H9 (cell line): ENCODE data around the gene AXL. TPM values are rescaled to one million over a fixed set of nuclear protein-coding genes. Genes with fewer than 3 reads are reported as not detected.

Experiments
- DNase-seq: peaks from one replicate; pipeline ENCODE4 v3.0.0-alpha.2; 2017
- H2AFZ ChIP-seq: one replicate; pipeline ENCODE4 v1.6.1; 2013; ENCODE audit warnings: mild to moderate bottlenecking, low read length, control low read depth, moderate library complexity
- H2AK5ac ChIP-seq: 2 replicates; pipeline ENCODE4 v1.6.1; 2013; ENCODE audit warnings: low read length, control low read depth, mixed read lengths; ENCODE audit not compliant: insufficient read length
- H2BK120ac ChIP-seq: one replicate; pipeline ENCODE4 v1.6.1; 2013; ENCODE audit warnings: low read depth, mild to moderate bottlenecking, low read length, control low read depth, inconsistent platforms; ENCODE audit not compliant: poor library complexity, severe bottlenecking
- H2BK12ac ChIP-seq: 2 replicates; pipeline ENCODE4 v1.6.1; 2013; ENCODE audit warnings: low read length, control low read depth, mixed read lengths, low read depth; ENCODE audit not compliant: insufficient read length
- H2BK15ac ChIP-seq: 2 replicates; pipeline ENCODE4 v1.6.1; 2013; ENCODE audit warnings: low read depth, low read length, control low read depth
- H2BK20ac ChIP-seq: one replicate; pipeline ENCODE4 v1.6.1; 2013; ENCODE audit warnings: low read depth, mild to moderate bottlenecking, low read length, control low read depth, inconsistent platforms; ENCODE audit not compliant: poor library complexity, severe bottlenecking
- H2BK5ac ChIP-seq: 2 replicates; pipeline ENCODE4 v1.6.1; 2013; ENCODE audit warnings: low read length, control low read depth, mixed read lengths; ENCODE audit not compliant: insufficient read length
- H3K14ac ChIP-seq: 2 replicates; pipeline ENCODE4 v1.6.1; 2013; ENCODE audit warnings: low read length, control low read depth; ENCODE audit not compliant: insufficient read depth
- H3K18ac ChIP-seq: 2 replicates; pipeline ENCODE4 v1.6.1; 2013; ENCODE audit warnings: low read depth, mild to moderate bottlenecking, mixed read lengths, low read length, control low read depth; ENCODE audit not compliant: insufficient read length
- H3K23ac ChIP-seq: 2 replicates; pipeline ENCODE4 v1.6.1; 2013; ENCODE audit warnings: low read length, control low read depth, mixed read lengths, low read depth; ENCODE audit not compliant: insufficient read length
- H3K23me2 ChIP-seq: 2 replicates; pipeline ENCODE4 v1.6.1; 2013; ENCODE audit warnings: low read depth, mild to moderate bottlenecking, mixed read lengths, low read length, control low read depth; ENCODE audit not compliant: insufficient read length, poor library complexity, severe bottlenecking
- H3K27ac ChIP-seq: 2 replicates; pipeline ENCODE4 v1.5.1; 2013; ENCODE audit warnings: low read length, control low read depth, mixed read lengths, low read depth; ENCODE audit not compliant: insufficient read length
- H3K27me3 ChIP-seq: 2 replicates; pipeline ENCODE4 v1.6.1; 2013; ENCODE audit warnings: low read length, control low read depth, inconsistent platforms; ENCODE audit not compliant: insufficient read depth
- H3K4ac ChIP-seq: 2 replicates; pipeline ENCODE4 v1.6.1; 2013; ENCODE audit warnings: low read depth, mild to moderate bottlenecking, control low read depth, inconsistent platforms, low read length, moderate library complexity
- H3K4me1 ChIP-seq: 2 replicates; pipeline ENCODE4 v1.6.1; 2013; ENCODE audit warnings: low read length, control low read depth, inconsistent platforms; ENCODE audit not compliant: insufficient read depth
- H3K4me2 ChIP-seq: 2 replicates; pipeline ENCODE4 v1.6.1; 2013; ENCODE audit warnings: low read length, control low read depth, mixed read lengths; ENCODE audit not compliant: insufficient read length, insufficient read depth
- H3K56ac ChIP-seq: 2 replicates; pipeline ENCODE4 v1.6.1; 2013; ENCODE audit warnings: low read depth, mild to moderate bottlenecking, mixed read lengths, low read length, control low read depth; ENCODE audit not compliant: insufficient read length
- H3K79me1 ChIP-seq: 2 replicates; pipeline ENCODE4 v1.6.1; 2013; ENCODE audit warnings: low read depth, mild to moderate bottlenecking, moderate library complexity, low read length, control low read depth, inconsistent platforms; ENCODE audit not compliant: insufficient read depth, poor library complexity, severe bottlenecking
- H3K79me2 ChIP-seq: 2 replicates; pipeline ENCODE4 v1.6.1; 2013; ENCODE audit warnings: low read length, control low read depth, inconsistent platforms; ENCODE audit not compliant: insufficient read depth
- H3K9ac ChIP-seq: 2 replicates; pipeline ENCODE4 v1.6.1; 2013; ENCODE audit warnings: low read length, control low read depth, mixed read lengths; ENCODE audit not compliant: insufficient read length; ENCODE audit errors: extremely low read depth
- H3K9me3 ChIP-seq: one replicate; pipeline ENCODE4 v1.6.1; 2013; ENCODE audit warnings: low read depth, low read length, inconsistent platforms; ENCODE audit not compliant: control insufficient read depth
- H3T11ph ChIP-seq: one replicate; pipeline ENCODE4 v1.6.1; 2013; ENCODE audit warnings: mild to moderate bottlenecking, low read length, control low read depth, inconsistent platforms
- H4K20me1 ChIP-seq: one replicate; pipeline ENCODE4 v1.6.1; 2013; ENCODE audit not compliant: control insufficient read depth, insufficient read length, insufficient read depth
- H4K5ac ChIP-seq: 2 replicates; pipeline ENCODE4 v1.6.1; 2013; ENCODE audit warnings: low read depth, mild to moderate bottlenecking, mixed read lengths, low read length, control low read depth; ENCODE audit not compliant: insufficient read length
- H4K8ac ChIP-seq: replicated peaks from 2 replicates; pipeline ENCODE4 v1.6.1; 2013; ENCODE audit warnings: low read length, control low read depth, mixed read lengths, low read depth; ENCODE audit not compliant: insufficient read length
- H4K91ac ChIP-seq: 2 replicates; pipeline ENCODE4 v1.6.1; 2013; ENCODE audit warnings: low read depth, mild to moderate bottlenecking, moderate library complexity, mixed read lengths, low read length, control low read depth; ENCODE audit not compliant: insufficient read length
- H3K27ac Mint-ChIP-seq, 3 experiments: 2 replicates in 2 of 3; 3 replicates in 1 of 3; pipeline ENCODE4 v1.8.0; 2020 to 2021; ENCODE audit warnings: mixed read lengths in 3 of 3, mild to moderate bottlenecking in 1 of 3, moderate library complexity in 1 of 3
- H3K27me3 Mint-ChIP-seq: 2 replicates; pipeline ENCODE4 v1.8.0; 2021; ENCODE audit warnings: low read depth, mild to moderate bottlenecking, moderate library complexity, mixed read lengths
- H3K36me3 Mint-ChIP-seq, 3 experiments: 2 replicates in 2 of 3; 3 replicates in 1 of 3; pipeline ENCODE4 v1.8.0; 2020 to 2021; ENCODE audit warnings: low read depth in 3 of 3, mixed read lengths in 3 of 3; ENCODE audit not compliant: insufficient read depth in 1 of 3
- H3K4me1 Mint-ChIP-seq, 2 experiments: 2 replicates each; pipeline ENCODE4 v1.8.0; 2020; ENCODE audit warnings: mixed read lengths in 2 of 2
- H3K4me3 Mint-ChIP-seq, 2 experiments: 2 replicates in 1 of 2; 3 replicates in 1 of 2; pipeline ENCODE4 v1.8.0; 2020 to 2021; ENCODE audit warnings: mild to moderate bottlenecking in 2 of 2, mixed read lengths in 2 of 2, moderate library complexity in 1 of 2
- H3K9me3 Mint-ChIP-seq, 2 experiments: 2 replicates in 1 of 2; 3 replicates in 1 of 2; pipeline ENCODE4 v1.8.0; 2020; ENCODE audit warnings: mild to moderate bottlenecking in 2 of 2, mixed read lengths in 2 of 2, moderate library complexity in 1 of 2
- CTCF ChIP-seq: fragments of 200-600 bp; sonication (generic); conservative IDR thresholded peaks from 3 replicates; pipeline ENCODE4 v1.8.0; 2021; ENCODE audit warnings: antibody characterized with exemption, mild to moderate bottlenecking
- WGBS: extraction: QIAGEN DNeasy Blood & Tissue Kit; methylation state at CpG from one replicate; pipeline ENCODE4 v1.1.7; 2013; ENCODE audit warnings: missing lambda C conversion rate, low lambda C conversion rate, mixed read lengths; ENCODE audit not compliant: insufficient read length; ENCODE audit errors: extremely low coverage; 5-methylcytosine and 5-hydroxymethylcytosine counted together
- total RNA-seq: library from RNA; stranded (reverse); gene quantifications from 2 replicates; pipeline ENCODE4 v1.2.1, GENCODE V29; 2021

The AXL gene
- total RNA-seq, 1 experiment from 2014 or later = 29.4 TPM

DNA sequence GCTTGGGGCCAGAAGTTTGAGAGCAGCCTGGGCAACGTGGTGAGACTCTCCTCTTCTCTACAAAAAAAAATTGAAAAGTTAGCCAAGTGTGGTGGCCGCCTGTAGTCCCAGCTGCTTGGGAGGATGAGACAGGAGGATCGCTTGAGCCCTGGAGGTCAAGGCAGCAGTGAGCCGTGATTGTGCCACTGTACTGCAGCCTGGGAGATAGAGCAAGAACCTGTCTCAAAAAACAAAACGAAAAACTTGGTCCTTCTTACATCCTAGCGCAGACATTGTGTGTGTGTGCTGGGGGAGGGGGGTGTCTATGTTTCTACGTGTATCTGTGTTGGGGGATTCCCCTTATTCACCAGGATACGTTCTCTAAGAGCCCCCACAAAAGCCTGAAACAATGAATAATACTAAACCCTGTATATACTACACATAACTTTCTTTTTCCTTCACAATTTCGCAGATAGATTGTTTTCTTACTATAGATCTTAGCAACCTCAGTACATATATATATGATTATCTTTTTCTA, 7.9 kb downstream of the AXL start:
- Mint-ChIP-seq H3K4me1 (peaks cover 36 to 41% of the 10 kb centered on the region in 2 experiments), H3K4me3 (peak overlapping the region; percentile 60 to 81), H3K27me3 (peaks cover 2% of the 10 kb centered on the region; the same call in 1 of the 2 replicates), H3K27ac (peak overlapping the region in 1 of 3 experiments; percentile 20; a peak in 1 of 7 replicates), H3K9me3 (no peaks in the 10 kb centered on the region; a peak in 2 of 5 replicates), H3K36me3 (peaks cover 7 to 18% (median 14%) of the 10 kb centered on the region in 3 experiments)
- Histone ChIP-seq H3K18ac (no peak overlapping the region), H3K79me1 (no peaks in the 10 kb centered on the region), H2BK120ac (no peak overlapping the region), H2BK12ac (no peak overlapping the region), H3K4ac (no peak overlapping the region), H2BK5ac (no peak overlapping the region), H3K23ac (no peak overlapping the region), H3K9ac (no peak overlapping the region), H3K27me3 (no peaks in the 10 kb centered on the region), H3K56ac (no peak overlapping the region), H2BK15ac (no peak overlapping the region), H3K79me2 (no peaks in the 10 kb centered on the region; the same call in 1 of the 2 replicates), H4K8ac (no peak overlapping the region), H3K4me1 (peaks cover 5% of the 10 kb centered on the region; the same call in 1 of the 2 replicates), H4K5ac (no peak overlapping the region), H3K4me2 (peak overlapping the region; percentile 56), H2AFZ (no peak overlapping the region), H3T11ph (no peak overlapping the region), H2BK20ac (no peak overlapping the region), H4K91ac (no peak overlapping the region), H4K20me1 (no peaks in the 10 kb centered on the region), H2AK5ac (no peak overlapping the region), H3K23me2 (peaks cover 3% of the 10 kb centered on the region), H3K14ac (no peak overlapping the region), H3K27ac (no peak overlapping the region), H3K9me3 (no peaks in the 10 kb centered on the region)
- no peak for DNase-seq
- TF ChIP-seq CTCF = no peak
- no CpG with 5 or more reads among the region's 9 CpGs for WGBS
